ENCODE results near the gene KRT86.
"Not testable (repeated sequence)": the region's sequence is repeated elsewhere in the genome, so short reads cannot be mapped to it uniquely, and the experiment has no call there.

KRT86 gene

GRCh38 chr12:52252175-52252615 is 22.2 kb upstream of the KRT86 start:
- DNase-seq (ENCODE audit: low spot score), result not testable (repeated sequence)

DNA sequence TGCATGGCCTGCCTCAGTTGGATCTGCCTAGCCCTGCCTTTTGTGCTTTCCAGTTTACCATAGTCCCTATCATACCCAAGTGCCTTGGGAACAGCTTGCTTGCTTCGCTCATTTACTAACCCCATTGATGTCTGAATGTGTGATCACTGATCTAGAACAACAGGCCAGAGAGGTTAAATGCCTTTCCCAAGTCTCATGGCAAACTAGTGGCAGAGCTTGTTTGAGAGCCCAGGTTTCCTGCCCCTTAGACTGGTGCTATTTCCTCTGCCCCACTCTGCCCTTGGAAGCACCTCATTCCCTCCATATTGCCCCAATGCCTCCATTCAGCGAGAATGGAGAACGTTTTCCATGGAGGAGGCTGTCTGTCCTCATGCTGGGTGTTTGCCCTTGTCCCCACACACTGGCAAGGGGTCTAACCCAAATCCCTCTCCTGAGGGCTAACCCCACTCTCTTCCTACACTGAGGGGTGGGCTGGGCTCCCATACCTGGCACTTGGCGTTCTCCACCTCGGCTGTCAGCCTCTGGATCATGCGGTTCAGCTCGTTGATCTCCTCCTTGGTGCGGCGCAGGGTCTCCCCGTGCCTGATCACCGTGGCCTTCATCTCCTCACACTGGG is 21.6 kb upstream of the KRT86 start:
- DNase-seq (ENCODE audit: low spot score), result no peak

DNA sequence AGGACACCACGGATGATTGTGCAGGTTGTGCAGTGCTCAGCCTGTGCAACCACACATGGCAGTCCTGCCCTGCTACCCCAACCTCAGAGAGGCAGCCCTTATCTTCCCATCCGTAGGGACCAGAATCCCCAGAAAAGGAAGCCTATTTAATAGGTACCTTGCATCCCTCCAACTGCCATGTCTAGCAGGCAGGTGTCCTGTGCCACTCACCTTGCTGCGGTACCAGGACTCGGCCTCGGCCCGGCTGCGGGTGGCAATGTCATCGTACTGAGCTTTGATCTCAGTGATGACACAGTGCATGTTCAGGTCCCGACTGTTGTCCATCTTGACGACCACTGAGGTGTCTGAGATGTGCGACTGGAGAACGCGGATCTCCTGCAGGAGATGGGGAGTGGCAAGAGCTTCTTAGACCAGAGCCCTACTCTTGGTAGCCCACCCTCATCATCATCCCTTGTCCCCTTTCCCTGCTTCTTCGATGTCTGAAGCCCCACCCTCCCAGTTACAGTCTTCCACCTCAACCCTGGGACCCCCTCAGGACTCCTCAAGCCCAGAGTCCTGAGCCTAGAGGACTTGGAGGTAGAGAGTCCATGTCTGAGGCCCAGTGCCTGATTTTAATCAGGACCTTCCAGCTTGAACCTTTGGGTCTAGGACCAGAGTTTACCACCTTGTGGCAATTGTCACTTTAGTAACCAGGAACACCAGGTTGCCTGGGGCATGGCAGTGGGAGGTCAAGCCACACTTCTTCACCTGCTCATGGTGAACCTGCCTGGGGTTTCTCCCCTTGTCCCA is 20.9 kb upstream of the KRT86 start:
- DNase-seq (ENCODE audit: low spot score), result no peak

DNA sequence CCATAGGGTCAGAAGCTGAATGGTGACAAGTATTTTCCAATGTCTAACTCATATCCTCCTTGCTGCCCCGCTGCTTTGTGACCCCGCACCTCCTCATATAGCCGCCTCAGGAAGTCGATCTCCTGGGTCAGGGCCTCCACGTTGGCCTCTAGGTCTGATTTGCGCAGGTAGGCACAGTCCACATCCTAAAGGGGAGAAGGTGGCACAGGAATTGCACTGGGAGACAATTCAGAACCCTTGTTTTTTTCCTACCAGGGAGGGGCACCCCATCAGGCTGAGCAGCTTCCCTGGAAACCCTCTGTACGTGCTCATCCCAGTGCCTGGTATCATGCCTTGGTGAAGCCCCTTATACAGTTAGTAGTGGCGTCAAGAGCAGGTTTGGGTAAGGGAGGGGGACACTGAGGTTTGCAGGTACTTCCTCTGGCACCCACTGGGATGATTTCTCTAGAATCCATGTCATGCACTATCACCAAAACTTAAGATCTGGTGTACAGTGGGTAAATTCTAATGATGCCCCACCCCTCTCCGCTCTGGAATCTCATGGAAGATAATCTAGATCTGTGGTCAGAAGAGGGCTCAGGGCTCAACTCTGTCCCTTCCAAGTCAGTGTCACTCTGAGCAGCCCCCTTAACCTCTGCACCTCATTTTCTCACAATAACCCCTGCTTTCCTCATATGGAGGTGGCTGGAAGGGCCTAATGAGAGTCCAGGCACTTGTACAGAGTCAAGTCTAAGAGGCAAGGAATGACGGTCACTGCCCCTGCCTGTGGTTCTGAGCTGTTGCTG is 20.1 kb upstream of the KRT86 start:
- no peak for DNase-seq (ENCODE audit: low spot score)

DNA sequence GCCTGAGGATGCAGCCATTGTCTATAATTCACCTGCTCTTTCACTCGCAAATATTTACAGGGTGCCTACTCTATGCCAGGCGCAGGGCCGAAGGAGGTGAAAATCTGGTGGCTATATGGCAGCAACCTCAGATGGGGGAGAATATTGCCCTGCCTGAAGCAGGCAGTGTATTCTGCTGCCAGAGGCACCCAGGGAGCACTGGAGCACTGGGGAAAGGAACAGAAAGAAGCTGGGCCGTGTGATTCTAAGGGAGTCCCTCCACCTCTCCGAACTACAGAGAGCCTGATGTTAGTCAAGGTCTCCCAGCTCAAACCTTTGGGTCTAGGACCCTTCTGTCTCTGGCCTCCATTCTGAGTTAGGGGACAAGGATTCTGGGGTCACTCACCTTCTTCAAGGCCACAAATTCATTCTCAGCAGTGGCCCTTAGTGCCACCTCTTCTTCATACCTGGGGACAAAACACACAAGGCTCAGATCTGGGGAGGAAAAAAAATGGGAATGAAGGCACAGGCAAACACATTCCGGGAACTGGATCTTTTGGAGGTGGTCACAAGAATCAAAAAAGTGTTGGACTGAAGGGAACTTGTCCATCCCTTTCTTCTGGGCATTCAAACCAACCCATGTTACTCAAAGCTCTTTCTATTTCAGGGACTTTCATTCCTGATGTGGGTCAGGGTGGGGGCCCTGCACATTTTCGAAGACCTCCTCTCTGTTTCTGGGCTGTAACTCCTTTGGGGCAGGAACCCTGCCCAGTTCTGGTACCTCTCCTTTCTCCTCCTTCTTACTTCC is 19.3 kb upstream of the KRT86 start:
- DNase-seq (ENCODE audit: low spot score), result no peak

- no peak for DNase-seq (ENCODE audit: low spot score)
Observed at GRCh38 chr12:52255926-52256583, 18.4 kb upstream of the KRT86 start.

- DNase-seq (ENCODE audit: low spot score), result no peak
Observed at GRCh38 chr12:52256584-52256935, 17.9 kb upstream of the KRT86 start.

- DNase-seq (ENCODE audit: low spot score), result no peak
Observed at GRCh38 chr12:52257074-52257551, 17.3 kb upstream of the KRT86 start.

GRCh38 chr12:52257922-52258321 is 16.5 kb upstream of the KRT86 start:
- DNase-seq (ENCODE audit: low spot score), result not testable (repeated sequence)

- DNase-seq (ENCODE audit: low spot score), result peak; percentile 46
Observed at GRCh38 chr12:52258335-52258901, 16.0 kb upstream of the KRT86 start.

DNA sequence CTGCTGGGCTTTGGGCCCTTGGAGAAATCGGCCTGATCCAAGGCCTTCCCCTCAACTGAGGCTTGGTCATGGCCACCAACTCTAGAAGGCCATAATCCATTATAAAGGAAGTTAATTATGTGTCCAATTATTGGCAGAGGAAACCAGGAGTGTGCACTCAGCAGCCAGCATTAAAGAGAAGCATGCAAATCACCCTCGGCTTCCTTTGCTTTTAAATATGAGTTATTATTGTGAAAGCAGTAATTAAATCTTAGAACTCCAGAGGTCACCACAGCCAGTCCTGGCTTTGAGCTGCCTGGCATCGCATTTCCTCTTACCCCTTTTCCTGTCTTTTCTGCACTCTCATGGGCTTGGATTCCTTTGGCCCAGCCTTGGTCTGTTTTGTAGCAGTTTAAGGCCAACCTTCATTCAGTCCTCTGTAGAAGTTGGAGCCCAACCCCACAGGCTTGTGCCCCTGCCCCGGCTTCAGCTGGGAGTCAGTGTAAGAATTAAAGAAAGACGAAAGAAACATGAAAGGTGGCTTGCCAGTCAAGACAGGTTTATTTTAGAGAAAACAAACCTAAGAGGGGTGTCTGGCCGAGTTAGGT is 14.7 kb upstream of the KRT86 start:
- no peak for DNase-seq (ENCODE audit: low spot score)

- DNase-seq (ENCODE audit: low spot score), result no peak
Observed at GRCh38 chr12:52260361-52261207, 13.9 kb upstream of the KRT86 start.

DNA sequence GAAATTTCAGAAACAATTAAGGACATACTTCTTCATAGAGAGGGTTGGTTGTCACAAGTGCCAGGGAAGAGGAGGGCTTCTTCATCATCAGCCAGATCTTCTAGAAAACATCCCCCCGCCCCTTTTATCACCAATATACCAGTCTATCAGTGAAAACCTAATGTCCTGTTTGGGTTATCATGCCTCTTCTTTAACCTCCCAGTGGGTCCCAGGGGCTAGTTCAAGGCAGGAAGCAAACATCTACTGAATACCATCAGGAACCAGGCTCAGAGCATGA is 13.3 kb upstream of the KRT86 start:
- DNase-seq (ENCODE audit: low spot score), result no peak

DNA sequence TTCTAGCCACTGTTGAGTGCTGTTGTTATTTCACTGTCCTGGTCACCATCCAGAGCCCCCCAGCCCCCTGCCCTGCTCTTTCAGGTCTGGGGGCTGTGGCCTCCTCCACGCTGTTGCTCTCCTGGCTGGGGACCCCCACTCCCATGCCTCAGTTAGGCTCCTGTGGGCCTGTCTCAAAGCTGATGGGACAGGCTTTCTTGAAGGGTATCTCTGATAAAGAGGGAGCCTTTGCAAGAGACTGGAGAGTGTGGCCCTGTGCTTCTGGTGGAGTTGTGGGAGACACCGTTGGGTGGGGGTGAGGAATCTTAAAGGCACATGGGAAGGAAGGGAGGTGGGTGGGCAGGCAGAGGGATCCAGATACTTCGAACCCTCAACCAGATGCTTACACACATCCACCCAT is 12.2 kb upstream of the KRT86 start:
- DNase-seq (ENCODE audit: low spot score), result no peak

- DNase-seq (ENCODE audit: low spot score), result no peak
Observed at GRCh38 chr12:52263761-52264434, 10.5 kb upstream of the KRT86 start.

DNA sequence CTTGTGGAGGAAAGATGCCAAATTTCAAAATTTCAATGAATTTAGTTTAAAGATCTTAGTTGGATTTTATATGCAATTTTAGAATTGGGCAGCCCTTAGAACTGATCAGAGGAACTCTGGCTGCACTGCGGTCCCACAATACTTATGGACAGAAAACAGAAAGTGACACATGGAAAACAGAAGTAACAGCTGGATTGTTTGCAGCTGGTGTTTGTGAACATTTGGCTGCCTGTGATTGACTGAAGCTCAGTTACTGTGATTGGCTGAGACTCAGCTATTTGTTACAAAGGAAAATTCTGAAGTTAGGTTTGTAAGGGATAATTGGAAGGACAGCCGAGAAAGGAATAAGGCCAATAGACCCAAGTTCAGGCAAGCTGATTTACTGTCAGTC is 10.0 kb upstream of the KRT86 start:
- DNase-seq (ENCODE audit: low spot score), result no peak

DNA sequence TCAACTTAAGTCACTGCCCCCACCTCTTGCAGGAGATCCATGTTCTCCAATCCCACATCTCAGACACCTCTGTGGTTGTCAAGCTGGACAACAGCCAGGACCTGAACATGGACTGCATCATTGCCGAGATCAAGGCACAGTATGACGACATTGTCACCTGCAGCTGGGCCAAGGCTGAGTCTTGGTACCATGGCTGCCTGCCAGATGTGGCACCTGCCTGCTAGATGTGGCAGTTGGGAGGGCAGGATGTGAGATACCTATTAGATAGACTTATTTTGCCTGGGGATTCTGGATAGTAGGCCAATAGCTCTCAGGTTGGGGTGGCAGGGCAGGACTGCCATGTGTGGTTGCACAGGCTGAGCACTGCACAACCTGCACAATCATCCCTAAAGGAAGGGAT is 7.9 kb upstream of the KRT86 start:
- no peak for DNase-seq (ENCODE audit: low spot score)

DNA sequence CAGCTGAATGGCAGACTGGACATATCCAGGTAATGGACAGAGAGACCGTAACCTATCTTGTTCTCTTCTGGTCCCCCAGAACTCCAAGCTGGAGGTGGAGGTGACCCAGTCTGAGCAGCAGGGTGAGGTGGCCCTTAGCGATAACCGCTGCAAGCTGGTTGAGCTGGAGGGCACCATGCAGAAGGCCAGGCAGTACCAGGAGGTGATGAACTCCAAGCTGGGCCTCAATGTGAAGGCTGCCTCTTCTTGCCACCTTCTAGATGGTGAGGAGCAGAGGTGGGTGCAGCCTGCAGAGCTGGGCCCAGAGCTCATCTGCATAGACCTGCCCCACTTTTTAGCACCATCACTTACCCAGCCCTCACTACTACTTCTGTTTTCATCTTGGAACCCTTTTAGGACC is 7.2 kb upstream of the KRT86 start:
- no peak for DNase-seq (ENCODE audit: low spot score)

DNA sequence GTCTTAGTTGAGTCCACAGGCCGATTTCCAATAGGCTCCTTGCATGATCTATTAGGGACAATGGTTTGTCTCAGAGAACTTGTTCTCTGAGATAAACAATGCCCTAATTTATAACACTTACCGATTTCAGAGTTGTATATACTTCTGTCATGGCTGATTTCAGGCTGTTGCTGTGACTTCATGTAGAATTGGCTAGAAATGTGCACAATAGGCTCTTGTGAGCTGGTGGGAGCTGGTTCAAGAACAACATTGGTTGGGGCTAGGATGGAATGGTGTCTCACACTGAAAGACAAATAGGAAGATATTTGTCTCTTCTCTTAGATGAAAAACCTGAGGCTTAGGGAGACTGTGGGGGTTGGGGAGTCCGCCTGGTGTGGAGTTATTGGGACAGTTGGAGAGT is 6.7 kb upstream of the KRT86 start:
- DNase-seq (ENCODE audit: low spot score), result no peak

- peak; percentile 53 for DNase-seq (ENCODE audit: low spot score)
Observed at GRCh38 chr12:52268212-52268611, 6.2 kb upstream of the KRT86 start.

Measured in AG08395 (cell line).